GM19468 (cell line): Measurements from ENCODE around the gene TUBB2B.

Experiments
- ATAC-seq: cut with Tn5 transposase; IDR thresholded peaks from one replicate; pipeline ENCODE4 v1.9.1; 2021; ENCODE audit warnings: mild to moderate bottlenecking, moderate library complexity, moderate number of reproducible peaks; ENCODE audit not compliant: unreplicated experiment; ENCODE audit errors: extremely low read depth

The TUBB2B gene

GRCh38 chr6:3227363-3228045 lies at the start of gene TUBB2B:
Gene TUBB2B, minus strand, starts transcription at chr6:3227653. Its CDS starts 110 bp downstream, at chr6:3227543.
- no peak for ATAC-seq

DNA sequence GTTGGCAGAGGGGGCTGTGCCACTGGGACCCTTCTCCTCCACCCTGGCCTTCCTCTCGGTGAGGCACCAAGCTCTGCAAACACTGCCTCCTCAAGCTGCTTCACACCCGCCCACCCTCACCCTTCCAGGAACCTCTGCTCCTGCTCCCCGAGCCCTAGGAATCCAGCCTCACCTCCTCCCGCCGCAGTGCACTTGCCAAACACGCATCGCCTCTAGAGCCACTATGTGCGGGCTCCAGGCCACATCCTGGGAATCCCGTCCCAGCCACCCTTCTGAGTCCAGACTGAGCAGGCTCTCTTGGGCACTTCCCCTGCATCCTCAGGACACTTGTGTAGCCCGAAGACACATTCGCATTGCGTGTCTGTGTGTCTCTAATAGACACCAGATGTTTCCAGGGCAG lies 49.8 kb upstream of the TUBB2B start:
- no peak for ATAC-seq

DNA sequence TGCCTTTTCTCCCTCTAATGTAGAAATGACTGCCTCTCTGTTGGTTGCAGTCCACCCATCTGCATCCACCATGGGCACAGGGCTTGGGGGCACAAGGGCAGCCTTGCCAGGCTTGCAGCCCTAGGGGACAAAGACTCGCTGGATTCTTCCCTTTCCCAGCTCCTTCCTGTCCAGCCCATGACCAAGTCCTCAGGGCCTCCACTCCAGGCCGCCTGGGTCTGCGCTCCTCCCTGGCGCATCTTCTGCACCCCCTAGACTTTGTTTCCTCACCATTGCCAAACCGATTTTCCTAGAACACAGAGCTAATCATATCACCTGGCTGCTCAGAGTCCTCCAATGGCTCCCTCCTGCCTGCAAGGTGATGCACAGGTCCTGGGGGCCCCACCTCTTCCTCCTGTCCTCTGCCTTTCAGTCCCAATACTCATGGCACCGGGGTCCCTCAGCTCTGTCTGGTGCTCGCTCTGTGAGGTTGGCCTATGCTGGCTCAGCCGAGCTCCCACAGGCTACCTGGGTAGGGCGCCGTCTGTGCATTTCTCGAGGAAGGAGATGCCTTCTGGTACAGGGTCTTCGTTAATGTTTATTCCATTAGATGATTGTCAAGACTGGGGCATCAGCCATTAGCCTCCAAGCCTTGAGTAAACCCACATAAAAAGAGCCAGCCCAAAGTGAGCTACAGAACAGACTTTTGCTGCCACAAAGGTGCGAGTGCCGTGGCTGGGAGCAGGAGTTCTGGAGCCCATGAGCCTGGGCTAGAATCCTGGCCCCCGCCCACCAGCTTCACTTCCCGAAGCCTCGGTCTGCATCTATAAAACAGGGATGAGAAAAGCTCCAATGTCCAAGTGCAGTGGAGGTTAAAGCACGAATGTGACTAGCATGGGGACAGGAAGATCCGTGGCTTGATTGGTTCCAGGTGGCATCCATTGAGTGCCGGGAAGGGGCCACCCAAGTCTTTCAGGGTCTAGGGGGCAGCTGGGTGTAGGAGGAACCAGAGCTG lies 49.0 kb upstream of the TUBB2B start:
- no peak for ATAC-seq

DNA sequence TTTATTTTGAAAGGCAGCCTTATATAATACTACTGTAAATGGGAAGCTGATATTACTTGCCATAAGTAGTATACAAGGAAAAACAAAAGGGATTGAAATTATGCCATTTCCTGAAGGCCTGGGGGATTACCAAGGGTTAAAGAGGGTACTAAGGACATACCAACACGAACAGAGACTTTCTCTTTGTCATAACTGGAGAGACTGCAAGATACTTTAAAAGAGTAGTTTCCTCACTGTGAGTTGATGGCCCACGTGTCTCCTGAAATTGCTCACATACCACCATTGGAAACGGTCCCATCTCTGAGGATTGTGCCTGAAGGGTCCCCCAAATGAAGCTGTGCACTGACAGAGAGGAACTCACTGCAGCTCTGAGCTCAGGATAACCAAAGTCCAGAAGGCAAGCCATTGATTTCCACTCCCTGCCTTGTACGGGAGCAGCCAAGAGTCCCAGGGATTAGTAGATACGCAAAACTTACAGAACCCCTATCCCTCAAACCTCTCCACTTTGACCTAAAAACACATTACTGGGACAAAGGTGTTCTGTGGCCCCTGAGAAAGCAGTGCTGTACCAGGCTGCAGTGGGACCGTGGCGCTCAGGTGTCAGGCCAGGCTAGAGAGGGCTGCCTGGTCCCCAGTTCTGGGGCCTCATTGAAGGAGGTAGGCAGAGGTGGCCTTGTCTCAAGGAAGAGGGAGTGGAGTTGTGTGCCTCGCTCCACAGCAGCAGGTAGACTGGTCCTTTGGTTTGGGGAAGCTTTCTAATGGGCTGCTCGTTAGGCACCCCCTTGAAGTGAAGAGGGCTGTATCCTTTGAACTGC lies 46.5 kb upstream of the TUBB2B start:
- ATAC-seq, result no peak

DNA sequence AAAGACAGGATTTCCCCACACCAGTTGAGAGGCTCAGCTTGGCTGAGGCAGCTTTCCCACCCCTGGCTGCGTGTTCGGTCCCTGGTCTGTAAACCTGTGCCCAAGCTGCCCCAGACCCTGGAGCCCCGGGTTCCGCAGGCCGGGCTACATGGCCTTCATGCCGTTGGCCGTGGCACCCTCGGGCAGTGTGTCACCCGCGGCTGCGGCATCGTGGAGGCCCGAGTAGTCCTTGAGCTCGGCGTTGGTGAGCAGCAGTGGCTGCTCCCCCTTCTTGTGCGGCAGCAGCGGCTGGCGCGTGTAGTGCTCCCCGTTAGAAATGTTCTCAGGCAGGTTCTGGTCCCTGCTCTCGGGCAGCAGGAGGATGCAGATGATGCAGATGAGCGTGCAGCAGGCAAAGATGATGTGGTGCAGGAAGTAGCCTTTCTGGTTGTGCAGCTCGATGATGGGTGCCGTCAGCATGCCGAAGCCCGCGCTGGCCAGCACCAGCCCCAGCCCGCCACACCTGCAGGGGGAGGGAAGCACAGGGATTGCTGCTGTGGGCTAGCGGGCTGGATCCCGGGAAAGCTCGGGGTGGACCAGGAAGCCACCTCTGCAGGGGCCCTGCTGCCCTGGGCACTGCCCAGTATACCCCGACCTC lies 45.6 kb upstream of the TUBB2B start:
- no peak for ATAC-seq

- ATAC-seq, result no peak
Observed at GRCh38 chr6:3271756-3272155, 44.3 kb upstream of the TUBB2B start.

DNA sequence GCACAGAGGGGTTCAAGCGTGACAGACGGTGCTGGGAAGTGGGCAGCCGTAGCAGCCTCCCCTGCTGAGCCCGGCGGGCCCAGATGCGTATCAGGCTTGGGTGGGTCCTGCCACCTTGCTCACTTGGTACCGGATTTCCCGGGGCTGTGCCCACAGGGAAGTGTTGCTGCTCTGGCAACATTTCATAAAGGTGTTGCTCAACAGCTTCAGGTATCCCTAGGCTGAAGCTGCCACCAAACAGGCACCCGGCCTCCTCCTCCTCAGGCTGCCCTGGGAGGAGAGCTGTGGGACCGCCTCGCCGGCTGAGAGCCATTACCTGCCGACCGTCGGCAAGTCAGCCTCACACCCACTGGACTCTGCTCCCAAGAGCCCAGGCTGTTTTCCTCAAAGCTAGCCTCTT lies 42.8 kb upstream of the TUBB2B start:
- ATAC-seq, result no peak

DNA sequence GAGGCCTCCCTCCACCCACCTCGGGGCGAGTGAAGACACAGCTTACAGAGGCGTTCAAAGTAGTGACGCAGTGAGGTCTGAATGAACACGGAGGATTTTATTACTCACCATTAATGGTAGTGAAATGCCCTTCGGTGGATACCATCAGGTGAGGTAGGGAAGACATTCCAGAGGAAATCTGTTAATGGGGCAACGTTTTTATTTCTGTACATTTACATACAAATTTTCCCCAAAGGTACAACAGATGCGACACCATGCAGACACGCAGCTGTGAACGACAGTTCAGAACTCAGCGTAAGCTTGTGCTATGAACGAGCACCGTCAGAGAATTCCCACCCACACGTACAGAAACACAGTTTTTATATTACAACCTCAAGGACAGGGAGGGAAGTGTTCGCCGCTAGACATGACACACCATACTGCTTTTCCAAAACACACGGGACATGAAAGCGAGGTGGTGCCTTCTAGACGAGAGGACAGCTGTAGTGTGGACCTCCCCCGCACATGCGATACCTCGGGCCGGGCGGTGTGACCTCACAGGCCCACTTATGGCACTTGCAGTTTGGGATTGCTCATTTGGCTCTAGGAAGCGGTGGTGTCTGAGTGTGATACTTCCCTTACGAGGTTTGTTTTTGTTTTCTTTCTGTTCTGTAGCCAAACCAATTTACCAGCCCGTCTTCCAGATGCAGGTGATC lies 42.0 kb upstream of the TUBB2B start:
- no peak for ATAC-seq

GRCh38 chr6:3268680-3269079 lies 41.2 kb upstream of the TUBB2B start:
- no peak for ATAC-seq

GRCh38 chr6:3267162-3267561 lies 39.7 kb upstream of the TUBB2B start:
- ATAC-seq, result no peak

- no peak for ATAC-seq
Observed at GRCh38 chr6:3266170-3266569, 38.7 kb upstream of the TUBB2B start.

DNA sequence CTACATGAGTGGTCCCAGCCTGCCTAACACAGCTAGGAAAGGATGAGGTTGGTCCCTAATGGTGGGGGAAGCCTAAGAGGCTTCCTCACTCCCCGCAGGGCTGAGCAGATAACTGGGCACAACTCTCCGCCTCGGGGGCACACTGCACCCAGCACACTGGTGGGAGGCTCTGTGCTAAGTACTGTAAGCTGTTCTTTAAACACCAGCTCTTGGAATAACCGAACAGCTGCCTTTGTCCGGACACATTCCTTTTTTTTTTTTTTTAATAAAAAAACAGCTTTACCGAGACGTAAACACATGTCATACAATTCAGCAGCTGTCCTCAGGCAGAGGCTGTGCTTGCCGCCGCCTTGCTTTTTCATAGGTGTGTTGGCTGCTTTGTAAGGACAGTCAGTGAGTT lies 38.2 kb upstream of the TUBB2B start:
- ATAC-seq, result no peak

- ATAC-seq, result no peak
Observed at GRCh38 chr6:3264356-3264755, 36.9 kb upstream of the TUBB2B start.

- ATAC-seq, result no peak
Observed at GRCh38 chr6:3263096-3263495, 35.6 kb upstream of the TUBB2B start.

GRCh38 chr6:3261921-3262320 lies 34.5 kb upstream of the TUBB2B start:
- no peak for ATAC-seq

- no peak for ATAC-seq
Observed at GRCh38 chr6:3261518-3261820, 34.0 kb upstream of the TUBB2B start.

- ATAC-seq, result no peak
Observed at GRCh38 chr6:3260772-3261517, 33.5 kb upstream of the TUBB2B start.

DNA sequence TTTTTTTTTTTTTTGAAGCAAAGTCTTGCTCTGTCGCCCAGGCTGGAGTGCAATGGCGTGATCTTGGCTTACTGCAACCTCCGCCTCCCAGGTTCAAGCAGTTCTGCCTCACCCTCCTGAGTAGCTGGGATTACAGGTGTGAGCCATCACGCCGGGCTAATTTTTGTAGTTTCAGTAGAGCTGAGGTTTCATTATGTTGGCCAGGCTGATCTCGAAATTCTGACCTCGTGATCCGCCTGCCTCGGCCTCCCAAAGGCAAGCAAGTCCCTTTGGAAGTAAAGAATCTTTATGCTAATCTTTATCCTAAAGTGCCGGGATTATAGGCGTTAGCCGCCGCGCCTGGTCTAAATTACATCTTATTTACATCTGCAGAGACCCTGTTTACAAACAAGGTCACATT lies 32.8 kb upstream of the TUBB2B start:
- ATAC-seq, result no peak

DNA sequence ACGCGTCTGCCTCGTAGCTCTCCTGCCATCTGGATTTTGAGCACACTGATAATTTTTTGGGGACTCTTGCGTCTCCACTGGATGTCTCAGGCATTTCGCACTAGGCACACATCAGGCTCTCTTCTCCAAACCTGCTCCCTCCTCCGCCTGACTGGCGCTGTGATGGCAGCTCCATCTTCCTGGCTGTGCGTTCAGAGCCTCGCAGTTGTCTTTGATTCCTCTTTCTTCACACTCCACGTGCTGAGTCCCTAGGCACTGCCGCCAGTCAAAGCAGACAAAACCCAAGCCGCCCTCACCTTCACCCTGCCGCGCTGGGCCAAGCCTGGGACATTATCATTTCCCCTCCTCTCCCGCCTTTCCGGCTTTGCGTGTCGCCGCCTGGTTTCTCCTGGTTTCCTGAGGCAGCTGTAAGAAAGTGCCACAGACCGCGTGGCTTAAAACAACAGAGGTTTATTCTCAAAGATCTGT lies 32.1 kb upstream of the TUBB2B start:
- no peak for ATAC-seq
